ENCODE measurements around the gene CIITA. TPM values are rescaled to one million over a fixed set of nuclear protein-coding genes. Genes with fewer than 3 reads are reported as not detected.

The CIITA gene
- polyA plus RNA-seq, 1 donor (not counting 4 experiments of a cell fraction or from before 2014, with no cell fraction given) = 0.05 TPM

DNA sequence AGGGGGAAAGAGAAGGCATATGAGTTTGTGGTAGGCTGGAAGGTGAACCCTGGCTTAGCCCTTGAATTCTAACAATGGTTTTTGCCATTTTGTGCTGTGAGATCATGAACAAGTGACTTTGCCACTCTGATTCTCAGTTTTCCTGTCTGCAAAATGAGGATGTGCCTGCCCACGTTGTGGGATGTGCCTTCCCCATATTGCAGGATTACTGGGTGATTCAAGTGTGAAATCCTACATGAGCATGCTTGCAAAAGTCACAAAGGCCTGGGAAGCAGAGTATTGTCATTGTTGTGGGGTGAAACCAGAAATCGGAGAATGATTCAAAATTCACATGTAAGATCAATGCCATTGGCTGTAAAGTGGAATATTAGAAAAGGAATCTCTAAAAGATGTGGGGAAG lies 29.8 kb upstream of the CIITA start:
- TF ChIP-seq CTCF (optimal IDR thresholded peaks at IDR 0.05 in 1 of 3, IDR thresholded peaks at IDR 0.05 in 1 of 3, conservative IDR thresholded peaks at IDR 0.05 in 1 of 3; ENCODE audit: extremely low read depth in 1 of 3, insufficient read depth in 2 of 3, low read length in 3 of 3) (no peak), EZH2 (IDR thresholded peaks at IDR 0.05; ENCODE audit: low read length) (no peak)
- H3K27me3 ChIP-seq (ENCODE audit: control insufficient read depth, extremely low read depth, insufficient read depth, low read length) = no peaks in the 10 kb centered on the region
- no peaks in the 10 kb centered on the region for H3K4me1 ChIP-seq (ENCODE audit: control insufficient read depth, extremely low read depth, insufficient read depth, low read length)
- no peak overlapping the region for H3K9ac ChIP-seq (ENCODE audit: control insufficient read depth, extremely low read depth, insufficient read depth, low read length)
- no peak overlapping the region for H3K27ac ChIP-seq (ENCODE audit: control insufficient read depth, insufficient read depth, low read length)
- H3K4me2 ChIP-seq (ENCODE audit: control insufficient read depth, extremely low read depth, insufficient read depth, low read depth, low read length) = no peak overlapping the region
- no peaks in the 10 kb centered on the region for H4K20me1 ChIP-seq (ENCODE audit: control insufficient read depth, extremely low read depth, insufficient read depth, low read length)
- no peaks in the 10 kb centered on the region for H3K79me2 ChIP-seq (ENCODE audit: control insufficient read depth, insufficient read depth, low read length)
- no peaks in the 10 kb centered on the region for H3K9me1 ChIP-seq (ENCODE audit: control insufficient read depth, extremely low read depth, insufficient read depth, low read length)
- H3K4me3 ChIP-seq (ENCODE audit: control insufficient read depth in 2 of 3, extremely low read depth in 1 of 3, insufficient read depth in 2 of 3, low read depth in 1 of 3, low read length in 3 of 3) = no peak overlapping the region
- H2AFZ ChIP-seq (ENCODE audit: control insufficient read depth, low read length) = no peak overlapping the region
- DNase-seq (ENCODE audit: low read depth, low spot score) (no peak), FAIRE-seq (no peak)
- H3K9me3 ChIP-seq (ENCODE audit: control insufficient read depth, low read depth, low read length) = no peaks in the 10 kb centered on the region
- H3K36me3 ChIP-seq (ENCODE audit: control insufficient read depth in 2 of 2, extremely low read depth in 1 of 2, insufficient read depth in 2 of 2, low read length in 2 of 2) = no peaks in the 10 kb centered on the region
- dilution Hi-C loops (cut with MboI; ENCODE audit: extremely low pct_ligation_motif_present, low sequenced_read_pairs) = no loop called here

DNA sequence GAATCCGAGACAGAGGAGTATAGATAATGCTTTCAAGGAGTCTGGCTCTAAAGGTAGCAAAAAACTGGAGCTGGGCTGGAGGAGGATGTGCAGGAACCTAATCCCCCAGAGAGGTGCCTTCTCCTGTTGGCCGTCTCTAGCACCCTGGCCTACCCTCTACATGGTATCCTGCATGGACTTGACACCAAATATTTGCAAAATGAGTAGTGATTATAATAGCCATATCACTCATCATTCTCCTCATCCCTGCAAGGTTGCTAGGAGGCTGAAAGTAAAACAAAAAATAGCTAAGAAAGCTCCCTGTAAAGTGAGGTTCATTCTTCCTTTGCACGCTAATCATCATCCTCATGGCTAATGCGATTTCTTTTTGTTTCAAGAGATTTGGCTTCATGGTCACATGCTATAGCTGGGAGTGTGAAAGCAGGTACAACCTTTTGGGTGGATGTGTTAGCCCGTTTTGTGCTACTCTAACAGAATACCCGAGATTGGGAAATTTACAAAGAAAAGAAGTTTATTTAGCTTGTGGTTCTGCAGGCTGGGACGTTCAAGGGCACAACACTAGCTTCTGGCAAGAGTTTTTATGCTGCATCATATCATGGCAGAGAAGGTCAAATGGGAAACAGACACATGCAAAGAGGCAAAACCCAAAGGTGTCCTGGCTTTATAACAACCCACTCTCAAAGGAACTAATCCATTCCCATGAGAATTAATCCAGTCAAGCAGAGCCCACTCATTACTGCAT lies 27.1 kb upstream of the CIITA start:
- Histone ChIP-seq H4K20me1 (ENCODE audit: control insufficient read depth, extremely low read depth, insufficient read depth, low read length) (no peaks in the 10 kb centered on the region), H3K79me2 (ENCODE audit: control insufficient read depth, insufficient read depth, low read length) (no peaks in the 10 kb centered on the region), H3K4me1 (ENCODE audit: control insufficient read depth, extremely low read depth, insufficient read depth, low read length) (no peaks in the 10 kb centered on the region), H3K27ac (ENCODE audit: control insufficient read depth, insufficient read depth, low read length) (no peak overlapping the region), H3K36me3 (ENCODE audit: control insufficient read depth in 2 of 2, extremely low read depth in 1 of 2, insufficient read depth in 2 of 2, low read length in 2 of 2) (no peaks in the 10 kb centered on the region), H3K9me3 (ENCODE audit: control insufficient read depth, low read depth, low read length) (no peaks in the 10 kb centered on the region), H3K27me3 (ENCODE audit: control insufficient read depth, extremely low read depth, insufficient read depth, low read length) (no peaks in the 10 kb centered on the region), H2AFZ (ENCODE audit: control insufficient read depth, low read length) (no peak overlapping the region), H3K4me3 (ENCODE audit: control insufficient read depth in 2 of 3, extremely low read depth in 1 of 3, insufficient read depth in 2 of 3, low read depth in 1 of 3, low read length in 3 of 3) (no peak overlapping the region), H3K4me2 (ENCODE audit: control insufficient read depth, extremely low read depth, insufficient read depth, low read depth, low read length) (no peak overlapping the region), H3K9me1 (ENCODE audit: control insufficient read depth, extremely low read depth, insufficient read depth, low read length) (no peaks in the 10 kb centered on the region), H3K9ac (ENCODE audit: control insufficient read depth, extremely low read depth, insufficient read depth, low read length) (no peak overlapping the region)
- dilution Hi-C loops (cut with MboI; ENCODE audit: extremely low pct_ligation_motif_present, low sequenced_read_pairs) = no loop called here
- TF ChIP-seq EZH2 (IDR thresholded peaks at IDR 0.05; ENCODE audit: low read length) (no peak), CTCF (optimal IDR thresholded peaks at IDR 0.05 in 1 of 3, IDR thresholded peaks at IDR 0.05 in 1 of 3, conservative IDR thresholded peaks at IDR 0.05 in 1 of 3; ENCODE audit: extremely low read depth in 1 of 3, insufficient read depth in 2 of 3, low read length in 3 of 3) (no peak)
- DNase-seq (ENCODE audit: low read depth, low spot score) (no peak), FAIRE-seq (no peak)

All from keratinocyte (primary cell).